GM23338 (cell line): Measurements from ENCODE around the gene ARL14. TPM values are rescaled to one million over a fixed set of nuclear protein-coding genes. Genes with fewer than 3 reads are reported as not detected.

Experiments
- ATAC-seq: fragments of 200-7000 bp; cut with Tn5 transposase; 3 replicates; pipeline ENCODE4 v1.9.1; 2020
- DNase-seq: peaks from one replicate; pipeline ENCODE4 v3.0.0-alpha.2; 2015; ENCODE audit warnings: low spot score
- H2AFZ ChIP-seq: fragments of 200-600 bp; sonication (generic); 2 replicates; pipeline ENCODE4 v1.8.0; 2016; ENCODE audit warnings: antibody characterized with exemption, mild to moderate bottlenecking, moderate library complexity
- H3F3A ChIP-seq: fragments of 200-600 bp; sonication (generic); replicated peaks from 2 replicates; pipeline ENCODE4 v1.8.0; 2017; ENCODE audit warnings: antibody characterized with exemption, mixed run types, low read depth
- H3K27ac ChIP-seq: fragments of 200-600 bp; sonication (generic); 2 replicates; pipeline ENCODE4 v1.6.1; 2016; ENCODE audit warnings: low read depth
- H3K27me3 ChIP-seq: fragments of 200-600 bp; sonication (generic); 2 replicates; pipeline ENCODE4 v1.8.0; 2016; ENCODE audit warnings: mild to moderate bottlenecking, mixed run types, moderate library complexity; ENCODE audit not compliant: insufficient read depth
- H3K36me3 ChIP-seq: fragments of 200-600 bp; sonication (generic); 2 replicates; pipeline ENCODE4 v1.8.0; 2016; ENCODE audit warnings: mild to moderate bottlenecking; ENCODE audit not compliant: insufficient read depth
- H3K4me1 ChIP-seq: fragments of 200-600 bp; sonication (generic); 2 replicates; pipeline ENCODE4 v1.8.0; 2016; ENCODE audit warnings: mild to moderate bottlenecking, moderate library complexity; ENCODE audit not compliant: insufficient read depth
- H3K4me2 ChIP-seq: fragments of 200-600 bp; sonication (generic); 2 replicates; pipeline ENCODE4 v1.7.1; 2017; ENCODE audit warnings: mixed run types
- H3K4me3 ChIP-seq: fragments of 200-600 bp; sonication (generic); 2 replicates; pipeline ENCODE4 v1.6.1; 2016; ENCODE audit warnings: mixed run types
- H3K79me2 ChIP-seq: fragments of 200-600 bp; sonication (generic); replicated peaks from 2 replicates; pipeline ENCODE4 v1.8.0; 2017; ENCODE audit warnings: mild to moderate bottlenecking; ENCODE audit not compliant: insufficient read depth
- H3K9me2 ChIP-seq: fragments of 200-600 bp; sonication (generic); 2 replicates; pipeline ENCODE4 v1.8.0; 2017; ENCODE audit not compliant: insufficient read depth
- H4K20me1 ChIP-seq: fragments of 200-600 bp; sonication (generic); replicated peaks from 2 replicates; pipeline ENCODE4 v1.8.0; 2017; ENCODE audit warnings: mild to moderate bottlenecking; ENCODE audit not compliant: insufficient read depth
- H3K27ac Mint-ChIP-seq: 2 replicates; pipeline ENCODE4 v1.8.0; 2020; ENCODE audit warnings: inconsistent platforms, mild to moderate bottlenecking, moderate library complexity, mixed read lengths
- H3K27me3 Mint-ChIP-seq: 3 replicates; pipeline ENCODE4 v1.8.0; 2022; ENCODE audit warnings: low read depth, mild to moderate bottlenecking, moderate library complexity, mixed read lengths, inconsistent platforms; ENCODE audit not compliant: insufficient read depth, poor library complexity
- H3K36me3 Mint-ChIP-seq: 3 replicates; pipeline ENCODE4 v1.8.0; 2021; ENCODE audit warnings: low read depth, mild to moderate bottlenecking, inconsistent platforms, moderate library complexity, mixed read lengths
- H3K4me1 Mint-ChIP-seq: 3 replicates; pipeline ENCODE4 v1.8.0; 2020; ENCODE audit warnings: mild to moderate bottlenecking, inconsistent platforms, mixed read lengths
- H3K4me3 Mint-ChIP-seq: 3 replicates; pipeline ENCODE4 v1.8.0; 2021; ENCODE audit warnings: moderate library complexity, mild to moderate bottlenecking, inconsistent platforms, mixed read lengths
- H3K9me3 Mint-ChIP-seq: 3 replicates; pipeline ENCODE4 v1.8.0; 2020; ENCODE audit warnings: moderate library complexity, mild to moderate bottlenecking, inconsistent platforms, mixed read lengths
- CREB1 ChIP-seq: fragments of 250-450 bp; sonication (Bioruptor Pico); IDR thresholded peaks from 2 replicates; pipeline ENCODE4 v1.5.0; 2020; ENCODE audit warnings: low read depth, mild to moderate bottlenecking, moderate library complexity
- CTCF ChIP-seq, 2 experiments: fragments of 200-600 bp in 1 of 2; sonication (generic) in 1 of 2; conservative IDR thresholded peaks; 2 replicates each; pipeline versions ENCODE4 v1.5.1 to v1.6.1; 2016 to 2017; ENCODE audit warnings: antibody characterized with exemption in 2 of 2, low read depth in 2 of 2, mild to moderate bottlenecking in 2 of 2, moderate library complexity in 1 of 2
- ETS1 ChIP-seq: IDR thresholded peaks from 2 replicates; pipeline ENCODE4 v1.6.1; 2016; ENCODE audit warnings: antibody characterized with exemption
- EZH2 ChIP-seq: fragments of 200-600 bp; sonication (generic); IDR thresholded peaks from one replicate; pipeline ENCODE4 v1.8.0; 2017; ENCODE audit warnings: antibody characterized with exemption, mild to moderate bottlenecking, low read depth; ENCODE audit not compliant: unreplicated experiment
- EZH2phosphoT487 ChIP-seq: fragments of 200-600 bp; sonication (generic); IDR thresholded peaks from one replicate; pipeline ENCODE4 v1.8.1; 2018; ENCODE audit warnings: antibody characterized with exemption; ENCODE audit not compliant: unreplicated experiment
- JUNB ChIP-seq: IDR thresholded peaks from one replicate; pipeline ENCODE4 v1.6.1; 2016; ENCODE audit warnings: antibody characterized with exemption; ENCODE audit not compliant: unreplicated experiment
- NANOG ChIP-seq: IDR thresholded peaks from 2 replicates; pipeline ENCODE4 v1.6.1; 2016; ENCODE audit warnings: antibody characterized with exemption, borderline replicate concordance
- POLR2AphosphoS5 ChIP-seq: IDR thresholded peaks from 2 replicates; pipeline ENCODE4 v1.6.1; 2016; ENCODE audit warnings: antibody characterized with exemption, low read depth
- REST ChIP-seq: IDR thresholded peaks from one replicate; pipeline ENCODE4 v1.6.1; 2018; ENCODE audit warnings: antibody characterized with exemption; ENCODE audit not compliant: unreplicated experiment
- STAT1 ChIP-seq: IDR thresholded peaks from one replicate; pipeline ENCODE4 v1.6.1; 2016; ENCODE audit warnings: antibody characterized with exemption; ENCODE audit not compliant: unreplicated experiment
- ZNF114 ChIP-seq: fragments of 250-450 bp; sonication (Bioruptor Pico); IDR thresholded peaks from 2 replicates; pipeline ENCODE4 v1.5.0; 2020; ENCODE audit warnings: mild to moderate bottlenecking, moderate library complexity
- ZNF331 ChIP-seq: fragments of 250-450 bp; sonication (Bioruptor Pico); IDR thresholded peaks from 2 replicates; pipeline ENCODE4 v1.5.0; 2020; ENCODE audit warnings: low read depth, mild to moderate bottlenecking, moderate library complexity
- ZNF462 ChIP-seq: fragments of 250-450 bp; sonication (Bioruptor Pico); IDR thresholded peaks from 2 replicates; pipeline ENCODE4 v1.5.0; 2020; ENCODE audit warnings: mild to moderate bottlenecking, moderate library complexity
- polyA plus RNA-seq: library from polyadenylated mRNA; unstranded; fragments of >200 nt; fragmentation: Nextera tagmentation; extraction: Ambion mirVana; gene quantifications from 2 replicates; pipeline ENCODE4 v1.2.1, GENCODE V29; 2016
- total RNA-seq: library from RNA; depleted of rRNA; stranded (reverse); fragments of >200 nt; shearing (Covaris generic); gene quantifications from 2 replicates; pipeline ENCODE4 v1.2.3, GENCODE V29; 2014

ARL14 gene
- total and polyA plus RNA-seq, 2 experiments from 2014 or later, result not detected

- no peak for DNase-seq
- H3K4me3 Mint-ChIP-seq, result no peak overlapping the region
- no peak for TF ChIP-seq POLR2AphosphoS5
- no peak for TF ChIP-seq ZNF462
- no peak for TF ChIP-seq EZH2phosphoT487
- TF ChIP-seq ZNF331, result no peak
- no peak for TF ChIP-seq CREB1 (CRISPR knock-in tag)
- no peak for TF ChIP-seq EZH2
- TF ChIP-seq NANOG, result no peak
- TF ChIP-seq ZNF114 (CRISPR knock-in tag), result no peak
- no peak for TF ChIP-seq JUNB
- no peak for TF ChIP-seq STAT1
- TF ChIP-seq ETS1, result no peak
- no peak for TF ChIP-seq CTCF (conservative IDR thresholded peaks at IDR 0.05; ENCODE audit: low read depth in 2 of 2)
- no peak for TF ChIP-seq REST
These were observed 47.5 kb upstream of the ARL14 start for GRCh38 chr3:160629491-160629890.

More at GRCh38 chr3:160629491-160629890, 47.5 kb upstream of the ARL14 start:
- Mint-ChIP-seq H3K27me3 (peaks cover 3% of the 10 kb centered on the region), H3K27ac (no peak overlapping the region), H3K36me3 (no peaks in the 10 kb centered on the region), H3K4me1 (peaks cover 6% of the 10 kb centered on the region; the same call in 2 of the 3 replicates), H3K9me3 (no peaks in the 10 kb centered on the region)
- no peaks in the 10 kb centered on the region for H3K36me3 ChIP-seq
- H3K27me3 ChIP-seq, result no peaks in the 10 kb centered on the region
- no peaks in the 10 kb centered on the region for H3K79me2 ChIP-seq
- no peaks in the 10 kb centered on the region for H4K20me1 ChIP-seq
- H3K4me3 ChIP-seq, result no peak overlapping the region
- no peak overlapping the region for H3K27ac ChIP-seq
- no peaks in the 10 kb centered on the region for H3F3A ChIP-seq
- H3K4me2 ChIP-seq, result no peak overlapping the region
- no peaks in the 10 kb centered on the region for H3K9me2 ChIP-seq
- H2AFZ ChIP-seq, result no peak overlapping the region
- no peaks in the 10 kb centered on the region; the same call in 1 of the 2 replicates for H3K4me1 ChIP-seq
- no peak for ATAC-seq
